ENCODE data around the gene CENPT. TPM values are rescaled to one million over a fixed set of nuclear protein-coding genes. Genes with fewer than 3 reads are reported as not detected.
A peak's percentile ranks its signal among the peaks of the same experiment; 100 is the strongest.

Gene CENPT
- polyA plus RNA-seq, 1 donor, result 51.7 TPM

GRCh38 chr16:67807148-67807682, 40.3 kb downstream of the CENPT start:
- DNase-seq, result no peak

GRCh38 chr16:67806428-67807147, 40.9 kb downstream of the CENPT start, which contains the start of the genes RANBP10 and TSNAXIP1:
RANBP10 (minus strand) TSS chr16:67806560; CDS start chr16:67806536, 24 bp downstream.
TSNAXIP1 (plus strand) TSS chr16:67806889; CDS start chr16:67807150, 261 bp downstream.
- DNase-seq, result peak; percentile 99

GRCh38 chr16:67805718-67806427, 41.6 kb downstream of the CENPT start:
- peak; percentile 5 for DNase-seq

- DNase-seq, result no peak
Measured at GRCh38 chr16:67804853-67805542, 42.5 kb downstream of the CENPT start.

- no peak for DNase-seq
Measured at GRCh38 chr16:67803894-67804293, 43.6 kb downstream of the CENPT start.

- no peak for DNase-seq
Measured at GRCh38 chr16:67801883-67802282, 45.6 kb downstream of the CENPT start.

- no peak for DNase-seq
Measured at GRCh38 chr16:67801241-67801640, 46.3 kb downstream of the CENPT start.

- no peak for DNase-seq
Measured at GRCh38 chr16:67800338-67800926, 47.1 kb downstream of the CENPT start.

- no peak for DNase-seq
Measured at GRCh38 chr16:67796099-67796718, 51.3 kb downstream of the CENPT start.

- no peak for DNase-seq
Measured at GRCh38 chr16:67790071-67790470, 57.4 kb downstream of the CENPT start.

GRCh38 chr16:67786491-67786890, 61.0 kb downstream of the CENPT start:
- DNase-seq, result no peak

- DNase-seq, result no peak
Measured at GRCh38 chr16:67783353-67783725, 64.2 kb downstream of the CENPT start.

- no peak for DNase-seq
Measured at GRCh38 chr16:67782567-67783352, 64.7 kb downstream of the CENPT start.

- DNase-seq, result no peak
Measured at GRCh38 chr16:67781565-67781921, 66.0 kb downstream of the CENPT start.

GRCh38 chr16:67780847-67781564, 66.5 kb downstream of the CENPT start:
- DNase-seq, result no peak

- no peak for DNase-seq
Measured at GRCh38 chr16:67779256-67780014, 68.1 kb downstream of the CENPT start.

Data from left kidney (tissue), 2 donors.